HG03469 (cell line): Measurements from ENCODE around the gene SLC25A44.

Experiments
- ATAC-seq: cut with Tn5 transposase; IDR thresholded peaks from one replicate; pipeline ENCODE4 v1.9.1; 2021; ENCODE audit warnings: mild to moderate bottlenecking, moderate library complexity, moderate number of reproducible peaks; ENCODE audit not compliant: unreplicated experiment

The SLC25A44 gene, protein sequence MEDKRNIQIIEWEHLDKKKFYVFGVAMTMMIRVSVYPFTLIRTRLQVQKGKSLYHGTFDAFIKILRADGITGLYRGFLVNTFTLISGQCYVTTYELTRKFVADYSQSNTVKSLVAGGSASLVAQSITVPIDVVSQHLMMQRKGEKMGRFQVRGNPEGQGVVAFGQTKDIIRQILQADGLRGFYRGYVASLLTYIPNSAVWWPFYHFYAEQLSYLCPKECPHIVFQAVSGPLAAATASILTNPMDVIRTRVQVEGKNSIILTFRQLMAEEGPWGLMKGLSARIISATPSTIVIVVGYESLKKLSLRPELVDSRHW

DNA sequence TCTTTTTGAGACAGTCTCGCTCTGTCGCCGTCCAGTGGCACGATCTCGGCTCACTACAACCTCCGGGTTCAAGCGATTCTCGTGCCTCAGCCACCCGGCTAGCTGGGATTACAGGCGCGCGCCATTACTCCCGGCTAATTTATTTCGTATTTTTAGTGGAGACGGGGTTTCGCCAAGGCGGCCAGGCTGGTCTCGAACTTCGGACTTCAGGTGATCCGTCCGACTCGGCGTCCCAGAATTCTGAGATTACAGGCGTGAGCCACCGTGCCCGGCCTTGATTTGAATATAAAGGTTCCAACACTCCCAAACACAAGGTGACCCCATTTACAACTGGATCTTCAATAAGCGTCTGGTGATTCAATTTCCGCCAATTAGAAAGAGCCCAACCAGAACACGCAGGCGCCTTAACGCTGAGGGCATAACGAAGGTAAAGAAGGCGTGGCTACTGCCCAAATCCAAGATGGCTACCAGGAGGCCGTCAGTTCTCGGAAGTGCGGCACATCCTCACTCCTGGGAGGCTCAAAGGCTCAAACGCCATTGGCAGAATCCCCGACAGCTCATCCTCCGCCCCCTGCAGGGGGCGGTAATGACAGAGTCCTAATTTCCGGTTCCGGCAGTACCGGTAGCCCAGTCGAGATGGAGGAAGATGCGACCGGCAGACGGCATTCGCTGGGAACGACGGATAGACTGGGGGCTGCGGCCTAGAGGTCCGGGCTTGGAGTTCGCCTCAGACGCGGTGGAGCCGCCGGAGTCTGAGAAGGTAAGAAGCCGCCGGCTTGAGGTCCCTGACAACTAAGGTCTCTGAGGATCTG lies at the start of gene SLC25A44:
Gene SLC25A44 (plus strand): TSS at position 617 of the 812 bp plus-strand sequence. CDS start 5,744 bp downstream, outside the sequence.
- ATAC-seq = peak; percentile 88

DNA sequence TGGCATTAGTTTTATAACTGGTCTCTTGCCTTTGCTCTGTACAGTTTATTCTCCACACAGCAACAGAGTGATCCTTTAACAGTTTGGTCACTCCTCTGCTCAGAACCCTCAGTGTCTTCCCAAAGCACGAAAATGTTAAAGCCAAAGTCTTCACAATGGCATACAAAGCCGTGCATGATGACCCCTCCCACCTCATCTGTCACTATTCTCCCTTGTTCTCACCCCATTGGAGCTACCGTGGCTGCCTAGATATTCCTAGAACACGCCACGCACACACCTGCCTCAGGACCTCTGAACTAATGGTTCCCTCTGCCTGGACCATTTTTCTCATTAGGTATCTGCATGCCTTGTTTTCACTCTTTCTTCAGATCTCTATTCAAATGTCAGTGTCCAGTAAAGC lies 49.2 kb upstream of the SLC25A44 start:
- no peak for ATAC-seq

DNA sequence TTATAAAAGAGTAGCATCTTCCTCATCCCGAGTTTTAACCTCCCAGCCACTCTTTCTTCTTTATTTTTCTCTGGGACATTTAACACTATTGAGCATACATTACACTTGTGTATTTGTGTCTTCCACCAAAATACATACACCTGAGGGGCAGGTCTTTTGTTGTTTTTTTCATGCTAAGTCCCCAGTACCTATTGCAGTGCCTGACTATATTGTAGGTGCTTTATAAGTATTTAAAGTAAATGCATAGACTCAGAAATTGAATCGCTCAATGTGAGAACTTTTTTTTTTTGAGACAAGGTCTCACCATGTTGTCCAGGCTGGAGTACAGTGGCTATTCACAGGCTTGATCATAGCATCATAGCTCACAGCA lies 48.3 kb upstream of the SLC25A44 start:
- no peak for ATAC-seq

DNA sequence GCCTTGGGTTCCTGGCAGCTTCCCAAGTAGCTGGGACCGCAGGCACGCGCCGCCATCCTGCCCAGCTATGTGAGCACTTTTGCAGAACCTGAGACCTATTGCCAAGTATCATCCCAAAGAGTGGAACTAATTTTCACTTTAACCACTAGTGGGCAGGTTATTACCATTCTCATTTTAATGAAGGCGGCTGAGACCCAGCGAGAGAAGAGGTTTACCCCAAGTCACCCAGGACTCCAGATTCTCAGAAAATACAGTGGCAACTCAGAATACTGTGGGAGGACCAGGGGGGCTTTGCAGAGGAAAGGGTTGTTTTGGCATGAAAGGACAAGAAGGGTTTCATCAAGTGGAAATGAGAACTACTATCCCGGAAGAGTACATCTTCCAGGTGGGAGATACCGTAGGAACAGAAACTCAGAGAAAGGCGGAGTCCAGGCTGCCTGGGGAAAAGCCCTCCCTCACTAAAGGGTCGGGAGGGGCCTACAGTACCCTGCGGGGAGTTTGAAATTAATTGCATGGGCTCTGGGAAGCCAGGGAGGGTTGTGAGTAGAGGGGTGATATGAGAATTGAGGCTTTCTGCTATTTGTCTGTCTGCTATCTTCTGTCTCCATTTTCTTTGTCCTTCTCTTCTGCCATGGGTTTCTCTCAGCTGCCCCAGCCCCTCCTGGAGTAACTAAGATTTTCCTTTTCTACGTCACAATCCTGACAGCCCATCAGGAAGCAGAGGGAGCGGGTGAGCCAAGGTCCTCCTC lies 47.7 kb upstream of the SLC25A44 start:
- no peak for ATAC-seq

DNA sequence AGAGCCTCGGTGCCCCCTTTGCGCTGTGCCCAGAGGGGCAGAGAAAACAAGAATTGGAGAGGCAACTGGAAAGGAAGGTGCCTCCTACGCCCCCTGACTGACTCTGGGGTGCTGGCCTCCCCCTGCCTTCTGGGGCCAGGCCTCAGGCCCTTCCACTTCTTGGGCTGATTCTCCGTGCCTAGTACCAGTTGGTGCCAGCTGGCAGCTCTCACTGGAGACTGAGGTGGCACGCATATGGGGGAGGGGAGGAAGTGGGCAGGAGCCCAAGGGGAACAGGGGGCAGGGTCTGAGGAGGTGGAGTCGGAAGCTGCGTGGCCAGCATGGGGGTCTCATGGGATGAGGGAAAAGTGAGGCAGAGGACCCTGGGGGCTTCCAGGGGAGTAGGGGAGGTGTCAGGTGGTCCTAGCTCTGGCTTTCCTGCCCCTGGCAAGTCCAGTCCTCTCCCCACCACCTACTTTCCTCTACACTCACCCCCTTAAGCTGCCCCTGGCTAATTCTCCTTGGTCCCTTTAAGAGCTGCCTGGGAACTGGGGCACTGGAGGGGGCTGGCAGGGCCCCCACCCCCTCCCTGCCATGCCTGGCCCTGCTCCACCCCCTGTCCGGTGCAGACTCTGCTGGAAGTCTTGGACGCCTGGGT lies 47.0 kb upstream of the SLC25A44 start:
- ATAC-seq = no peak

DNA sequence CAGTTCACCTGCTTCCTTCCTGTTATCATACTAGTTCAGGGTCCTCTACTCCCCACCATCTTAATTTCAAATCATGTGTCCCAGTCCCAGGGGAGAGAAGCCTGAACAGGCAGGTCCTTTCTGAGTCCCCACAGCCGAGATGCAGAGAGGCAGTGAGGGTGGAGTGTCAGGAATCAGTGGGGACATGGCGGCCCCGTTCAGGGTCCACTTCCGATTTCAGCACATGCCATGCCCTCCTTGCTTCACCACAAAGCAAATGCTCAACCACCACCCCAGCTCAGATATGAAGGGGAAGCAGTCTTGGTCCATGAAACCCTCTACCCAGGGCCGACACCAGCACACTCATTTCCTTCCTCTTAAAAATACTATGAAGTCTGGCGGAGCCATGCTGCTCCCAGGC lies 45.7 kb upstream of the SLC25A44 start:
- no peak for ATAC-seq

DNA sequence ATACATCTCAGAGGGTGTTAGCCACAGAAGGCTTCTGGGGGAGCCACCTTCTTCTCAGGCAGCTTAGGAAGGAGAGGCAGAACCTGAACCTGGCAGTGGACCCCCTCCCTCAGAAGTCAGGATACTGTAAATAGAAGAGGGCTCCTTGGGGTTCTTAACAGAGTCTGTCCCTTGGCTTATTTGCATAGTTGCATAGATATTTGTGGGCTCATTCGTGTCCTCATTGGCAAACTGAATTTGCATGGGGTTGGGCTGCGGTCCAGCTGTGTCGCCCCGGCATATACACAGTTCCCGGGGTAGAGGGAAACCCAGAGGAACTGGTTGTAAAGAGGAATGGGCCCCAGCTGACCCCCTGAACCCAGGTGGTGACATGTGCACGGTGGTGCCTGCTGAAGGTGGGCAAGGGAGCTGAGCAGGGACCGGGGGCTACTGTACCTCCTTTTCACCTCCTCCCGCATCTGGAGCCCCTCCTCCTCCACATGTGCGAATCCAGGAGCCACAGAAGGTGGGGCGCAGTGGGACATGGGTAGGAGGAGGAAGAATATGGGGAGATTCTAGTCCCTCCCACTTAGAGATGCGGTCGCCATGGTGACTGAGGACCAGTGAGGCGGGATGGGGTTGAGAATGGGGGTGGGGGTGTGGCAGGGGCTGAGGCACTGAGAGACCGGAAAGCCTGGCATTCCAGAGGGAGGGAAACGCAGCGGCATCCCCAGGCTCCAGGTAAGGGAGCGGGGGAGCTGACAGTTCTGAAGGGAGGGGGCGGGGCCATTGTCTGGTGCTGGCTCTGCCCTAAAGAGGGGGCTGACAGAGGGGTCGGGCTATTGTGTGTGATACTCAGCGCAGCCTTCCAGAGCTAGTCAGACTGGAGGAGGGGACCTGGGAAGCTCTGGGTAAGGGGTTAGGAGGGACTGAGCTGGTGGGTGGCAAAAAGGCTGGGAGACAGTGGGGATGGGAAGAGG lies 44.3 kb upstream of the SLC25A44 start:
- no peak for ATAC-seq

DNA sequence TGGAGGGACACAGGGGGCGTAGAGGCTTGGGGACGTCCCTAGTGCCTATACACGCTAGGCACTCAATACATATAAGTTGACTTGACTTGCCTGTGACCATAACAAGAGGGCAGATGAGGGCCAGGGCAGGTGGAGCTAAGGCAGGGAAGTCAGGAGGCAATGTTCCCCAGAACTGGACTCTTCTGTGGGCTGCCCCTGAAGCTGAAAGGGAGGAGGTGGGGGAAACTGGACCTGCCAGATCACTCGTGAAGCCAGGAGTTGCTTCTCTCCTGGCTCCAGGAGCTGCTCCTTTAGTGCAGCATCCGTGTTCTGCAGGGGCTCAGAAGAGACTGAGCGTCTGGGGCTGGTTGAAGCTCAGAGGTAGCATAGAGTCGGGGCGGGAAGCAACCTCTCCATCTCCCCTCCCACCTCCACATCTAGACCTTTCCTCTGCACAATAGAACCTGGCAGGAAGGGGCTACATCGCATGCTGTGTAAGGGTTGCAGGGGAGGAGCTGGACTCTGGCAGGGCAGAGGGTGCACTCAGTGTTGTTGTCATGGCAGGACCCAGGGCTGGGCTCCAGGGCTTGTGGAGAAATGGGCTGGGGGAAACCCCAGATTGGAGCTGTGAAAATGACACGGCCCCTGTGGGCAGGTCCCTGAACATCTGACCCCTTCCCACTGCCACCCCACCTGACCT lies 43.4 kb upstream of the SLC25A44 start:
- ATAC-seq = no peak

DNA sequence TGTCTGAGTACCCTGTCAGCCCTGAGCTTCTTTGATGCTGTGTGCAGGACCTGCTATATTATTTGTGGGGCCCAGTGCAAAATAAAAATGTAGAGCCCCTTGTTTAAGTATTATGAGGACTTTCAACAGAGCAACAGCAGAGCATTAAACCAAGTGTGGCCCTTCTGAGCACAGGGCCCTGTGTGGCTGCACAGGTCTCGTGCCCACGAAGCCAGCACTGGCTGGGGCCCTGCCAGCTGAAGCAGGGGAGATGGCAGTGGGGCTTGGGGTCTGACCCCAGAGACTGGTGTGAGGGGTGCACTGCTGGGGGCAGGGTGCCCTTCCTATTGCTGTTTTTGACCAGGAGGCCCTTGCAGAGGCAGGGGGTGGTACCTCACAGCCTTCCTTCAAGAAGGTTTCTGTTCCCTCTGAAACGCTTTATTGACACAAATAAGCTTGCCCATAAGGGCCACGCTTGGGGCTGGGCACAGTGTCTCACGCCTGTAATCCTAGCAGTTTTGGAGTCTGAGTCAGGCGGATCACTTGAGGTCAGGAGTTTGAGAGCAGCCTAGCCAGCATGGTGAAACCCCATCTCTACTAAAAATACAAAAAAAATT lies 42.7 kb upstream of the SLC25A44 start:
- ATAC-seq = no peak

DNA sequence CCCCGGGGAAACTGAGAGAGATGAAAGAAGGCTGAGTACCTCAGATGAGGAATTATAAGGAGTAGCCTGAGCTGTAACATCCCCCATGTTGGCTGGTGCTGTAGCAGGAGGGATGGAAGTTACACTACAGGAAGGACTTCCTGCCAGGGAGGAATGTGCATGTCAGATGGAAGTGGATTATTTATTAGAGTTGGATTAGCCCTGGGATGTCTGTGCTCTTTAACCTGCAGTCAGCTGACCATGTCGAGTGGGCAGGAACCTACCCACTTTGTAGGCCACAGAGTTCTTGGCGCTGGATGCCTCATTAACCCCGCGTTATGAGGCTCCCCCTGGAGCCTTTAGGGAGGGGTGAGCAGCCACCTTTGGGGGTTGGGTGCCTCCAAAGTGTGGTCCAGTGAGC lies 41.3 kb upstream of the SLC25A44 start:
- ATAC-seq = no peak

DNA sequence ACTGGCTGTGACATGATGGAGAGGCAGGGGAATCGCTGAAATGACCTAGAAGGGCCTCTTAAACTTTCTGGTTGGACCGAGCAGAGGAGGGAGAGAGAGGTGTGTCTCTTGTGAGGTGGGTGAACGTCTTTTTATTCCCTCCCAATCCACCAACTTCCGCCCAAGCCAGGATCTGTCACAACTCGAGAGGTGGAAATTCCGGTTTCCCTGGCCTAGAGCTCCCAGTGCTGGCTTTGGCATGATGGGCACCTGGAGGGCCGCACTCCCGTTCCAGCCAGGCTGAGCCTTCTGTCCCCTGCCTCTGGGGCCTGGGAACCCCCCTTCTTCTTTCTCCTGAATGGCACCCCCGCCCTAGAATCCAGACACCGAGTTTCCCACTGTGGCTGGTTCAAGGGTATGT lies 40.5 kb upstream of the SLC25A44 start, which contains the start of gene SEMA4A:
Gene SEMA4A (plus strand): TSS at position 224 of the 400 bp plus-strand sequence. CDS start 994 bp downstream, outside the sequence.
- ATAC-seq = no peak

DNA sequence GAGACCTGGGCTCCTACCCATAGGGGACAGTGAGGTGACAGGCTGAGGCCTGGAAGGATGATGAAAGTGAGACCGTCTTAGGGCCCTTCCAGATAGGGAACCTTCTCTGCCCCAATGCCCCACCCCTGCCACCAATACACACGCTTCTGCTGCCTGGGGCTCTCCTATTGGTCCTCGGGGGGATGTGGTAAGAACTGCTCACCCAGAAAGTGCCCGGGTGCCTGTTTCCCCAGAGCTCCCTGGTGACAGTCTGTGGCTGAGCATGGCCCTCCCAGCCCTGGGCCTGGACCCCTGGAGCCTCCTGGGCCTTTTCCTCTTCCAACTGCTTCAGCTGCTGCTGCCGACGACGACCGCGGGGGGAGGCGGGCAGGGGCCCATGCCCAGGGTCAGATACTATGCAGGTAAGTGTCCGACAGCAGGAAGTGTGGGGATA lies 39.6 kb upstream of the SLC25A44 start:
- ATAC-seq = no peak

DNA sequence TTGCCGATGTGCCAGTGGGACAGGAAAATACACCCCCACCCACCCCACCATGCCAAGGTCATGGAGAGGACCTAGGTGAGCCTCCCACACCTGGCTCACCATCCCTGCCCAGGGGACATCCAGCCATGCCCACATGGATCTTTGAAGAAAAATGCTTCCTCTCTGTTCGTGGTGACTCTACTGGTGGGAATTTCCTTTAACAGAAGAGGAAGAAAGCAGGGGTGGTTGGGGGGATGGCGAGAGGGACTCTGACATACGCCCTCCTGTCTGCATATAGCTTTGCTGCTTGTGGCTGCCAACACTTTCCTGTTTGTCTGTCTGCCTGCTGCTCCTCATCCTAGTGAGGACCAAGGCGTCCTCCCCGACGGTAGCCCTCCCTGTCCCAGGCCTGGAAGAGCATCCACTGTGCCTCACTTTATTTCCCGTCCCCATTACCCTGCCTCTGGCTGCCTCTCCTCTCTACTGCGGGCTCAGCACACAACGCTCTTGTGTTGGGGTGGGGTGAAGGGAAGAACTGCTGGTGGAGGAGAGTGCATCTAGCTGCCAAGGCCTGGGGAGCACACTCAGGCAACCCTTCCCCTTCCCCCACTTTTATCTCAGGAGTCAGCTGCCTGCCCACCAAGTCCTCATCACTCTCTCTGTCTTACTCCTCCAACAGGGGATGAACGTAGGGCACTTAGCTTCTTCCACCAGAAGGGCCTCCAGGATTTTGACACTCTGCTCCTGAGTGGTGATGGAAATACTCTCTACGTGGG lies 38.0 kb upstream of the SLC25A44 start:
- ATAC-seq = no peak

DNA sequence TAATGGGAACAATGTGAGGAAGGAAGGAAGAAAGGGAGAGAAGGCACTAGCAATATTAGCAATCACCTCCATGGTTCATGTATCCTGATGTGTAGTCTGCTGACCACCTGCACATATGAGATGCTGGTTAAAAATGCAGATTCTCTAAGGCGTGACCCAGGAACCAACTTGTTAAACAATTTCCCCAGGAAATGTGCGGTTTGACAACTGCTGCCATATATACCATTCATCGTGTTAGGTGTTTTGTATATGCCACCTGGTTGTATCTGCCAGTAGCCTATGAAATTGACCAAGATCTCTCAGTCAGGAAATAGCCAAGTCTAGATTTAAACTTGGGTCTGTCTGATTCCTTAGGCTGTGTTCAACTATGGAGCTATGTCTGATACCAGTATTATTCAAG lies 36.4 kb upstream of the SLC25A44 start:
- no peak for ATAC-seq

DNA sequence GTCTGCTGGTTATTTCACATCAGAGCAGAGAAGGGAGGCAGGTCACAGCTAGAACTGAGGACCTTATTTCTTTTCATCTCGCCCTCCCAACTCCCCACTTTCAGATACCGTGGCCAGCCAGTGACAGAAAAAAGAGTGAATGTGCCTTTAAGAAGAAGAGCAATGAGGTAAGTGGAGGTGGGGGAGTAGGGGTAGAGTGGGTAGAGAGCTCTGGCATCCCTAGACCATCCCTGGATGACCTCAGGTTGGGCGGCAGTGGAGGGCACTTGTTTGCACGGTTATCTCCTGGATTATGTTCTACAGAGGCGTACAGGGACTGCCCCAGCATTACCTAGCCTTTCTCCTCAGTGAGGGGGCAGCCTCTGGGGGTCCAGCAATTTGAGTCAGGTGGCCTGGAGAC lies 35.9 kb upstream of the SLC25A44 start:
- ATAC-seq = no peak

DNA sequence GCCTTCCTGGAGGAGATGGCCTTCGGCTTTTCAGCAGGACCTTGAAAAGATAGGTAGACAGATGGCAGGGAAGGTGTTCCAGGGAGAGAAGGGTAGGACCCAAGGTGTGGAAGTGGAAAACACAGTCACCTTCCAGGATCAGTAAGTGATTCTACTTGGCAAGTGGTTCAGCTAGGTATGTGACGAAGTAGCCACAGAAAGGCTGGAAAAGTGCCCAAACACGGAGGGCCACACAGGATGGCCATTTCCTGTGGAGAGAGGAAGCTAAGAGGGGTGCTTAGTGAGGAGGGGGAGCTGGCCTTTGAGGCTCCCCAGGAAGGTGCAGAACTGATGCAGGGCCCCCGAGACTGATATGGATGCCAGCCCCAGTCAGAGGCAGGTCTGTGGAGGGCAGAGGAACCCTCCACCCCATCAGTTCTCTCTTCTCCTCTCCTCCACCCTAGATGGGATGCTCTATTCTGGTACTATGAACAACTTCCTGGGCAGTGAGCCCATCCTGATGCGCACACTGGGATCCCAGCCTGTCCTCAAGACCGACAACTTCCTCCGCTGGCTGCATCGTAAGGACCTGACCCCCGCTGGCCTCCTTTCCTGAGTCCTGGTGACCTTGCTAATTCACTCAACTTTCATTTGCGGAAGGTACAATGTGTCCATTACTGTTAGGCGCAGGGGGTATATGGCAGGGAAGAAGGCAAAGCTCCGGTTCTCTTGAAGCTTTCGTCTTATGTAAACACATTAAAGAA lies 33.7 kb upstream of the SLC25A44 start:
- no peak for ATAC-seq

DNA sequence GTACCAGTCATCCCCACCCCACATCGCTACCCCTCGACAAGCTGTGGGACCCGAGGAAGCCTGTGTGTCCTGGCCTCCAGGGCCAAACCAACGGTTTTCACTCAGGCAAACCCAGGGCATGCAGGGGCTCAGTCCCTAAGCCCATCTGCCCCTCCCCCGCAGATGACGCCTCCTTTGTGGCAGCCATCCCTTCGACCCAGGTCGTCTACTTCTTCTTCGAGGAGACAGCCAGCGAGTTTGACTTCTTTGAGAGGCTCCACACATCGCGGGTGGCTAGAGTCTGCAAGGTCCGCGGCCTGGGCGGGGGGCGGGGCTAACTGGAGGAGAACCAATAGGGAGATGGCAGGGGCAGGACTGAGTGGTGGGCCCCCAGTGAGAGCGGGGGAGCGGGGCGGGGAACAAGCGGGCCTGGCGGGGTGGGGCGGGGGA lies 33.1 kb upstream of the SLC25A44 start:
- ATAC-seq = no peak
